Activated naive CD4-positive, alpha-beta T cell treated with anti-CD3 and anti-CD28 coated beads, Interleukin-2, amount 50 U/mL, for 72 hours (primary cell): ENCODE data around the gene ZNF132. TPM values are rescaled to one million over a fixed set of nuclear protein-coding genes. Genes with fewer than 3 reads are reported as not detected.
A peak's percentile ranks its signal among the peaks of the same experiment; 100 is the strongest.
"Not testable (repeated sequence)": the region's sequence is repeated elsewhere in the genome, so short reads cannot be mapped to it uniquely, and the experiment has no call there.

Experiments used
- ATAC-seq, 2 donors: fragments of 150-1000 bp; cut with Tn5 transposase; 2 replicates each; pipeline ENCODE4 v1.10.0; 2021; ENCODE audit warnings: mild to moderate bottlenecking in 2 of 2, moderate library complexity in 2 of 2
- DNase-seq, 2 donors: peaks; one replicate each; pipeline ENCODE4 v3.0.0; 2021 to 2022; ENCODE audit warnings: low spot score in 2 of 2
- H3K27ac Mint-ChIP-seq, 2 donors: one replicate each; pipeline ENCODE4 v1.8.0; 2022; ENCODE audit warnings: mild to moderate bottlenecking in 2 of 2, mixed read lengths in 2 of 2
- H3K36me3 Mint-ChIP-seq, 2 donors: one replicate each; pipeline ENCODE4 v1.8.0; 2022; ENCODE audit warnings: mixed read lengths in 2 of 2
- H3K9me3 Mint-ChIP-seq, 2 donors: one replicate each; pipeline ENCODE4 v1.8.0; 2022; ENCODE audit warnings: mixed read lengths in 2 of 2
- total RNA-seq, 2 donors: library from RNA; stranded (reverse); gene quantifications; one replicate each; pipeline ENCODE4 v1.2.3, GENCODE V29; 2022

ZNF132 gene
- 1 to 10 TPM; 3.1 to 3.4 TPM for total RNA-seq

DNA sequence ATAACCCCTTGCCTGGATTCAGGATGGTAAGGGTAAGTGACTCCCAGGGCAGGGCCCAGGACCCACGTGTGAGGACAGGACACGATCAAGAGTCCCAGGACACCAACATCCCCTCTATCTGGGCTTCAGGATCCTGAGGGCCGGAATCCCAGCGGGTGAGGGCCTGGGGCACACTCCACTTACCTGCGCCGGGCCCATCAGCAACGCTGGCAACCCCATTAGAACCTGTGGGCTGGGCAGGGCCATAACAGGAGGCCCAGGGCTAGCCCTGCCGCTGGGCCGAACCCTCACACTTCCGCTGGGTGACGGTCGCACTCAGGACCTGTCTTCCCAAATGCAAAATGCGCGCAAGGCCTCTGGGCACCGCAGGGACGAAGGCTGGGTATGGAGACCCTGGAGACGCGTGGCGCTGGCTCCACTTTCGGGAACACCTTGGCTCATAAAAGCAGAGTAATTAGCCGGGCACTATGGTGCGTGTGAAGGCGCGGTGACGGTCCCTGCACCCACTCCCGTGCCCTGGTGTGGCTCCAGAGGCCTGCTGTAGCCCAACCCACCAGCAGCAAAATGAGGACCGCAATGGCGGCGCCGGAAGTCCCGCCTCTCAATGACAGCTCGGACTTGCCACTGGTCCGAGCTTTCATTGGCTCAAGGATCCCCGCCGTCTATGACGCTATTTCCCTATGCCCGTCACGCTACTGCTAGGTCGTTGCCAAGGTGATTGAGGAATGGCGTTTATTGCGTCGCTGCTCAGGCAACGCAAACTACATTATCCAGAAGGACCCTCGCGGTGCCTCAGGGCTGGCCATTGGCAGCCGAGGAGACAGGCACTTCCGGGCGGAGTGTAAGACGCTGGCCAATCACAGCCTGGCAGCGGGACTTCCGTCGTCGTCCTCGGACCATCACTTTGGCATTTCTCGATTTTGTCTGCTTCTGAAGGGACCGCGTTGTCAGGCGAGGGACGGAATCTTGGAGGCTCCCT is at the start of gene ZNF132:
TSS of gene ZNF132 (minus strand) at position 578 of the 979 bp plus-strand sequence. CDS start at position 246, 332 bp downstream.
- Mint-ChIP-seq H3K27ac (peak within 1 kb of the TSS; percentile 96 to 97), H3K9me3 (peaks cover 39 to 42% of the 10 kb centered on the region in 2 donors), H3K36me3 (peaks cover 63 to 67% of the 10 kb centered on the region in 2 donors)
- ATAC-seq: peak; percentile 97 to 99
- DNase-seq: peak; percentile 89 to 94

DNA sequence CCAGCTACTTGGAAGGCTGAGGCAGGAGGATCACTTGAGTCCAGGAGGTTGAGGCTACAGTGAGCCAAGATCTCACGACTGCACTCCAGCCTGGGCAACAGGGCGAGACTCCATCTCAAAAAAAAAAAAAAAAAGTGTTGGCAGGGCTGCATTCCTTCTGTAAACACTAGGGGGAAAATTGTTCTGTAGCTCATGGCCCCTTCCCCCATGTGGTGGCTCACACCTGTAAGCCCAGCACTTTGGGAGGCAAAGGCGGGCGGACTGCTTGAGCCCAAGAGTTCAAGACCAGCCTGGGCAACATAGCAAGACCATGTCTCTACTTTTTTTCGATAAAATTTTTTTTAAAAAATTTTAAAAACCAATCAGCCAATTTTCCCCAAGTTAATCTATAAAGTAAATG is 44.4 kb upstream of the ZNF132 start:
- ATAC-seq, H3K36me3 Mint-ChIP-seq, H3K9me3 Mint-ChIP-seq, H3K27ac Mint-ChIP-seq, DNase-seq: not testable (repeated sequence)

DNA sequence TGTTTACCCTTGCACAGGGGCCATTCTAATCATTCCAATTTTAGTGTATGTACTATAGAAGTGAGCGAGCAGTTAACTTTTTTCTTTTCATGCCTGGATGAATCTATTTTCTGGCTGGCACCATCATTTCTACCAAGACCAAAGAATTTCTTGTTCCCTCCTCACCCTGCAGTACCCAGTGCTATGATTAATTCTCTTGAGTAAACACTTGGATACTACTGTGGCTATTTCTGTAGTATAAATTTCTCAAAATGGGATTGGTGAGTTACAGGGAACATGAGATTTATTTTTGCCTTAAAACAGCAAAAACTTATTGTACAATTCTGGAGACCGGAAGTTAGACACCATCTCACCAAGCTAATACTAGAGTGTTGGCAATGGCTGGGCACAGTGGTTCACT is 43.8 kb upstream of the ZNF132 start:
- DNase-seq: no peak
- Mint-ChIP-seq H3K9me3 (no peaks in the 10 kb centered on the region), H3K36me3 (no peaks in the 10 kb centered on the region), H3K27ac (no peak overlapping the region)
- no peak for ATAC-seq

DNA sequence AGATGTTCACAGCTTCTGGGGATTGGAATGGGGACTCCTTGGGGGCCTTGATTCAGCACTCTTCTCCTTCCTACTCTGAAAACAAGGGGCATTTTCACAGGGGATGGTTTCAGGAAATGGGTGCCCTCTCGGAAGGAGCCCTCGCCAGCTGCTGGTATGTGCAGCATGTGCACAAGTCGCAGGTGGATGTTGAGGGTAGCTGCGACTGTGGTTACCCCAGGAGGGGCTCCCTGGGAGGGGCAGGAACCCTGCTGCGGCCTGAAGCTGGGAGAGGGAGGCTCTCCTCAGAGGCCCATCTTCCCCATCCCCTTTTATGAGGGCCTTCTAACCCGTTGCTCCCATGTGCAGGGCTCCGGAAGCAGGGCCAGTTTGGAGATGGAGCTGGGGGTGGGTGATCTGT is 42.4 kb upstream of the ZNF132 start:
- ATAC-seq: no peak
- Mint-ChIP-seq H3K9me3 (no peaks in the 10 kb centered on the region), H3K27ac (peak overlapping the region; percentile 5 to 88), H3K36me3 (no peaks in the 10 kb centered on the region)
- DNase-seq: no peak

DNA sequence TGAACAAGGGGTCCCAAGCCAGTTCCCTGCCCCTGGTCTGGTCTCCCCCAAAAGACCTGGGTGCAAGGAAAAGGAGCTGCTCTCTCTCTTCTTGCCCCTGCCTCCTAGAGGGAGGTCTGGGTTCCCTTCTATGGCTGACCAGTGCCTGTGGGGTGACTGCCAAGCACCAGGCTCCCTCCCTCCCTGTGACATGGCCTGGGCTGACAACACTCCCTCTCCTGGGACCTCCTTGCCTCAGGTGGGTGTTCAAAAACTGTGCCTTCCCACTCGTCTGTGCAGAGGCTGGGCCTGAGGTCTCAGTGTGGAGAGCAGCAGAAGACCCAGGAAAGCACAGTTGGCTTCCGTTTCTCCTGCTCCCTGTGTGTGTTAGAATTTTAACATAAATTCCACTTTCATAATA is 40.9 kb upstream of the ZNF132 start:
- ATAC-seq (no peak), DNase-seq (no peak)
- Mint-ChIP-seq H3K36me3 (no peaks in the 10 kb centered on the region), H3K9me3 (no peaks in the 10 kb centered on the region), H3K27ac (no peak overlapping the region)

DNA sequence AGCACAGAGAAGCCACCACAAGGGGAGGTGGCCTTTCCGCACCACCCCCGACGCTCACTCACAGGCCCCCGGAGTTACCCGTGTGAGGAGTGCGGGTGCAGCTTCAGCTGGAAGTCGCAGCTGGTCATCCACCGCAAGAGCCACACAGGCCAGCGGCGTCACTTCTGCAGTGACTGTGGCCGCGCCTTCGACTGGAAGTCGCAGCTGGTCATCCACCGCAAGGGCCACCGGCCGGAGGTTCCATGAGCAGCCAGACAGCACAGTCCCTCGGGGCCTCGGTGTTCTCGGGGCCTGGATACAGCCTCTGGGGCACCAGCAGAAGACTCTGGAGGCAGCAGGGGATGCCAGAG is 40.5 kb upstream of the ZNF132 start:
- DNase-seq (no peak), ATAC-seq (no peak)
- H3K9me3 Mint-ChIP-seq: no peaks in the 10 kb centered on the region
- no peak overlapping the region for H3K27ac Mint-ChIP-seq
- no peaks in the 10 kb centered on the region for H3K36me3 Mint-ChIP-seq

DNA sequence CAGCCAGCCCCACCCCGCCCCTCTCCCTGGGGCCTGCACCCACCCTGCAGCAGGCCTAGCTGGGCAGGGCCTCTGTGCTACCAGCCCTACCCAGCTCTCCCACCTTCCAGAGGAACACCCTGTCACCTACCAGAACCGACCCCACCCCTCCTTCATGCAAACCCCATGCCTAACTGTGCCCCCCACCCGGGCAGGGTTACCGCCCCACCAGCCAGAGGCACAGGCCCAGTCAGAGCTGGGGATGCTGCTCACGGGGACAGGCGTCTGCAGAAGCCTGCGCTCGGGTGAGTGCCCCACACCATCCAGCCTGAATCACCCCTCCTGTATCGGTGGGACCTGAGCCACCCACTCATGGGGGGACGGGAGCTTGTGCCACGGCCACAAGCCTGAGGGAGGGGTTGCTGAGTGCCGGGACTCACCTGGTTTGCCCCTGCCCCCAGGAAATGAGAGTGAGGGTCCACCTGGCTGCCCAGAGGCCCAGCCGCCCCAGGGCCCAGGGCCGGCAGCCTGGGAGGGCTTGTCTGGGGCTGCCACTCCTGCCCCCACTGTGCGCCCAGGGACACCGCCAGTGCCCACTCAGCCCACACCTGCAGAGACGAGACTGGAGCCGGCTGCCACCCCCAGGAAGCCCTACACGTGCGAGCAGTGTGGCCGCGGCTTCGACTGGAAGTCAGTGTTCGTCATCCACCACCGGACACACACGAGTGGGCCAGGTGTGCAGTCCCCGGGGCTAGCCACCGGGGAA is 40.0 kb upstream of the ZNF132 start:
- no peak overlapping the region for H3K27ac Mint-ChIP-seq
- no peaks in the 10 kb centered on the region for H3K36me3 Mint-ChIP-seq
- no peak for DNase-seq
- ATAC-seq: no peak
- H3K9me3 Mint-ChIP-seq: no peaks in the 10 kb centered on the region

DNA sequence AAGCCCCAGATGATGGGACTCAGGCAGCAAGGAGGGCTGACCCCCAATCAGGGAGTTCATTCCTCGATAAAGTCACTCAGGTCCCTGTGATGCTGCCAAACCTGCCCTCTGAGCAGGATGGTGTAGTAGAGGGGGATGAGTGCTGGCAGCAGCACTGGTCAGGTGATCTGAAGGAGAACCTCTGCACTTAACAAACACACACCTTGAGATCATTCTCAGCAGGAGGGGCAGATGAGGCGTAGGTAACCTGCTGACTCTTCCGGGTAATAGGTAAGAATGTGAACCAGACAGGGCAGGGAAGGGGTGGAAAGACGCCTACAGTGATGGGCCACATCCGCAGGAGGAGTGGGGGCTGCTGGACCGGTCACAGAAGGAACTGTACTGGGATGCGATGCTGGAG is 39.4 kb upstream of the ZNF132 start:
- H3K27ac Mint-ChIP-seq: peak overlapping the region; percentile 6 to 77

DNA sequence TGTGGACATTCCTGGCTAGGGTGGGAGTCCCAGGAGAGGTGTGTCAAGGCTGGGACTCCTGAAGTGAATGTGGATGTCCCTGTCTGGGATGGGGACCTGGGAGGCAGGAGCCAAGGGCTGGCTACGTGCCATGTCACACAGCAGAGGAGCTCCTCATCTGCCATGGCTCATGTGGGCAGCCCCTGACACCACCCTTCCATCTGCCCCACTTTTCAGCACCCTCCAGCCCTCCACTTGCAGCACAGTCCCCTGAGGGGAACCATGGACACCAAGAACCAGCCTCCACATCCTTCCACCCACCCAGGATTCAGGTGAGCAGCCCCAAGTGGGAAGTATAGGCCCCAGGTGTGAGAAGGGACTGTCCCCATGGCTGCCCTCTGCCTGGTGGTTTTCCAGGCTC is 37.9 kb upstream of the ZNF132 start:
- H3K27ac Mint-ChIP-seq: peak overlapping the region; percentile 77 to 93
- no peak for ATAC-seq
- DNase-seq: no peak
- no peaks in the 10 kb centered on the region for H3K36me3 Mint-ChIP-seq
- no peaks in the 10 kb centered on the region for H3K9me3 Mint-ChIP-seq

More for the DNA sequence above, 39.4 kb upstream of the ZNF132 start:
- no peak for ATAC-seq
- Mint-ChIP-seq H3K36me3 (no peaks in the 10 kb centered on the region), H3K9me3 (no peaks in the 10 kb centered on the region)
- no peak for DNase-seq

DNA sequence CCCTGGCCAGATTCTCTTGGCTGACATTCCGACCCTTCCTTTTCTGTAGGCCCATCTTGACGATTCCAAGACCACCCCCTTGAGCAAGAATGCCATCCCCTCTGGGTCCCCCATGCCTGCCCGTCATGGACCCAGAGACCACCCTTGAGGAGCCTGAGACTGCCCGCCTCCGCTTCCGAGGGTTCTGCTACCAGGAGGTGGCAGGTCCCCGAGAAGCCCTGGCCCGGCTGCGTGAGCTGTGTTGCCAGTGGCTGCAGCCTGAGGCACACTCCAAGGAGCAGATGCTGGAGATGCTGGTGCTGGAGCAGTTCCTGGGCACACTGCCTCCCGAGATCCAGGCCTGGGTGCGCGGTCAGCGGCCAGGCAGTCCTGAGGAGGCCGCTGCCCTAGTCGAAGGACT is 37.2 kb upstream of the ZNF132 start:
- Mint-ChIP-seq H3K27ac (peak overlapping the region; percentile 77 to 93), H3K9me3 (no peaks in the 10 kb centered on the region), H3K36me3 (no peaks in the 10 kb centered on the region)
- DNase-seq: no peak
- ATAC-seq: no peak

DNA sequence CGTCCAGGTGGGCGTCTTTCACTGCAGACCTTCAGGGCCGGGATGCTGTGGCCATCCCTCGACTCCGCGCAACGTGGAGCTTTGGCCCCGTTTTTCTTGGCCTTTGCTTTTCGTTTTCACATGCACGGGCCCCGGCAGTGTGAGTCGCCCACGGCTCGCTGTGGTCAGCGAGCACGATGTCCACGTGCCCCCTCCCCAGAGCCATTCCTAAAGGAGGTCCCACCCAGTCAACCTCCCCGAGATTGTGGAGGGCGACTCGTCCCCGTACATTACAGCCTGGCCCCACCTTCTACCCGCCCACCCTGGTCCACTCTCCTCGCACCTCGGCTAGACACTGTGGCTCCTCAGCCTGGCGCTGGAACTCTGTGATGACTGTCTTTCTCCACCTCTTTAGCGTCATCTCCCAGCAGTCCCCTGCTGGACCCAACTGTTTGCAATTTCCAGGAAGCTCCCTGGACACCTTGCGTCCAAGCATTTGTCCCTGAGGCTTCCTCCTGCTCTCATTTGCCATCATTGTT is 36.6 kb upstream of the ZNF132 start:
- H3K9me3 Mint-ChIP-seq: no peaks in the 10 kb centered on the region
- H3K36me3 Mint-ChIP-seq: no peaks in the 10 kb centered on the region
- DNase-seq (no peak), ATAC-seq (no peak)
- peak overlapping the region; percentile 77 to 93 for H3K27ac Mint-ChIP-seq

DNA sequence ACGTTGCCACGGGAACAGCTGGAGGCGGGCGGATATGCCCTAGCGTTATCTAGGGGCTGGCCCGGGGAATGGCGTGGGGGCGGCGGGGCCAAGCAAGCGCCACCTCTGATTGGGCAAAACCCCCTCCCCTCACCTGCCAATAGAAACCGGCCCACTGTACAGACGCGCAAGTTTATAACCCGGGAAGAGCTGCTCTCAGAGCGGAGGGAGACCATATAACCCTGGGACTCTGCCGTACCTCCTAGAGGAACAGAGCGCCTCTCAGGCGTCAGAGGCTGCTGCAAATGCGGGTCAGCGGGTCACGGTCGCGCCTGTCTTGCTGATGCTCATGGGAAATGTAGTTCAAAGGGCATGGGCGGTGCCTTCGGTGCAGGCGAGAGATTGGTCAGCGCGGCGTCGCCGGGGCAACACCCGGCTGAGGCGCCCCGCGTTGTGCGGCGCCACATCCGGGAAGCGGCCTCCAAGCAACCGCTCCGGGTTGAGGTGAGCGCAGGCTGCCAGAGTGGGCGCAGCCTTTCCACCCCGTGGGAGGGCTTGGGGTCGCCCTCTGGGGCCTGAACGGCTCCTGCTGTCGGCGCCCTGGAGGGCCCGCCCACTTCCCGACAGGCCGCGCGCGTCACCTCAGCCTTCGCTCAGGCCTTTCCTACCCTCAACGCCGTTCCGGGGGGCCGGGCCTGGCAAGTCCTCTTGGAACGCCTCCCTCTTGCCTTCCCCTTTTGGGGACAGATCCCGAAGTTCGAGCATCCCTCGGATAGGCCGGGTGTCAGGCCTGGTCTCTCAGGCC is 36.0 kb upstream of the ZNF132 start, which contains the start of gene ZNF446:
TSS of gene ZNF446 (plus strand) at position 639 of the 784 bp plus-strand sequence. CDS start 867 bp downstream, outside the sequence.
- Mint-ChIP-seq H3K27ac (peak within 1 kb of the TSS; percentile 77 to 97), H3K9me3 (no peaks in the 10 kb centered on the region), H3K36me3 (no peaks in the 10 kb centered on the region)
- ATAC-seq (peak; percentile 91), DNase-seq (peak; percentile 90 to 96)

DNA sequence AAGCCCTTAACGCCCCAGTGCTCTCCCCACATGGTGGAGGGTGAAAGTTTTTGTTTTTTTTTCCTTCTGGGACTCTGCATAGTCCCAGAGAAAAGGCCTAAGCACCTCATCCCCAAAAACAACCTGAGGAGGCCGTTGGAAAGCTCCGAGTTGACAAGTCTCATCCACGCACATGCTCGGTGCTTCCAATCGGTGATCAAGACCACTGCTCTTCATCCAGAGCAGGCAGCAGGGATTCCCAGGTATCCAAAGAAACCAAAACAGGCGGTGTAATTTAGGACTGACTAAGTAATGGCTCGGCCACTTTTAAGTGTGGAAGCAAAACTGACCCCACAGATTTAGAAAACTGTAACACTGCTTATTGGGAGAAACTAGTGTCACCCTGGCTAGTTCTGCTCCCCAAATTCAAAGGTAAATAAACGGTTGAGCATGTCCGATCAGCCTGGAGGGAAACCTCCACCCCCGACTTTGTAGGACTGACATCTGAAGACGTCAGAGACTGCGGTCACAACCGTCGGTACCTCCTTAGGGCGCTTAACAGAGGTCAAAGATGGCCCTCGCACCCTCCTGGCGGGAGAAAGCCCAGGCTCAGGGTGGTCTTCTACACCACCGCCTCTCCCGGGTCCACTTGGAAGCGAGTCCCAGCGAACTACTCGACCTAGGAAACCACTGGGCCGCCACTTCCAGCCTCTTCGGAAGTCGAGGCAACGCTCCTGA is 35.2 kb upstream of the ZNF132 start:
- Mint-ChIP-seq H3K36me3 (no peaks in the 10 kb centered on the region), H3K27ac (peak overlapping the region; percentile 77 to 97), H3K9me3 (no peaks in the 10 kb centered on the region)
- DNase-seq (no peak), ATAC-seq (peak; percentile 6 to 17)

DNA sequence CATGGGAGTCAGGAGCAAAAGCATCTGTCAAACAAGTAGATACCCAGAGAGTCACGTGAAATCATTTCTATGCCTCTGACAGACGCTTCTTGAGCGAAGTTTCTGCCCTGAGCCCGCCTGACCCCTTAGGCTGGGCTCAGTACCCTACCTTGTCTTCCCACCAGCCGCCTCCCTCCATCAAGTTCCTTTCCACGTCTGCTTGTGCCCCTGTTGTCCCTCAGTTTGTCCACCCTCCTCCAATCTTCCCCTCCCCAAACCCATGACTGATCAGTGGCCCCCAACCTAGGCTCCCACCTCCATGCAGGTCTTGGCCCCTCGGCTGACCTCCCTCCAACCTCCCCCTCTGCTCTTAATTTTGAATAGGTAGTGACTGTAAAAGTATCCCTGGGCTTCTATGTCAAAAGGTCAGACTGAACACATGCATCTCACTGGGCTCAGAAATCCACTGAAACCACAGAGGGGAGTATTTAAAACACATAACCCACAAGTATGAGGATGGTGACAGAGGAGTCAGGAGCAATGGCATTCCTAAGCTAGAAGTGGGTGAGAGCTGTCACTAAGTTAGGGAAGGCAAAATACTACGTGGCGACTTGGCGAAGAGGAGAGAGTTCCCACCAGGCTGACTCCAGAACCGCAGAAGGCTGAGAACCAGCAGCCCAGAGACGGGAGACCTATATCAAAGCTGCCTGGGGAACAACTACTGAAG is 34.5 kb upstream of the ZNF132 start:
- H3K9me3 Mint-ChIP-seq: no peaks in the 10 kb centered on the region
- no peak for DNase-seq
- no peak for ATAC-seq
- H3K36me3 Mint-ChIP-seq: no peaks in the 10 kb centered on the region
- H3K27ac Mint-ChIP-seq: peak overlapping the region; percentile 61 to 77

DNA sequence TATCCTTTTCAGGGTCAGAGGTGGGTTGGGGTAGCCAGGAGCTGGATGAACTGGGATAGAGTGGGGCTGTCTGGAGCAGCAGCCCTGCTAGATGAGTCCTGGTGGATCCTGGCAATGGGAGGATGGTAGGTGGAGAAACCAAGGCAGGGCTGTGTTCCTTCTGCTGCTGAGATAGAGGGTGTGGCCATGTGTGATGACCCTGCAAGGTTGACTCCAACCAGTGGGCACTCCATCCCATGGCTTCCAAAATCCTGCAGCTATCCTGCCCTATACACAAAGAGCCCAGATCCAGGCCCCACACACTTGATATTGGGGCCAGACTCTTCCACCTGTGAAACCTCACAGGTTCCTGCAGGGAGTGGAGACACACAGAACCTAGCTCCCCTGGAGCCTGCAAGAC is 33.8 kb upstream of the ZNF132 start:
- peak overlapping the region in 1 of 2 donors; percentile 39 for H3K27ac Mint-ChIP-seq
- no peaks in the 10 kb centered on the region for H3K9me3 Mint-ChIP-seq
- no peak for ATAC-seq
- DNase-seq: no peak
- H3K36me3 Mint-ChIP-seq: no peaks in the 10 kb centered on the region
